NB4 (cell line): ENCODE results near the gene MICAL3.

ENCODE experiments used
- DNase-seq: peaks from one replicate; pipeline ENCODE4 v3.0.0; 2010; ENCODE audit warnings: low read depth
- H3K4me3 ChIP-seq: one replicate; pipeline ENCODE4 v1.5.1; 2011; ENCODE audit warnings: mild to moderate bottlenecking, low read depth, low read length, moderate library complexity
- MYC ChIP-seq: IDR thresholded peaks from 2 replicates; pipeline ENCODE4 v1.6.1; 2011; ENCODE audit warnings: low read depth, low read length
- POLR2A ChIP-seq: IDR thresholded peaks from 2 replicates; pipeline ENCODE4 v1.6.1; 2011; ENCODE audit warnings: mild to moderate bottlenecking; ENCODE audit not compliant: insufficient read length; ENCODE audit errors: extremely low read depth
- TF ChIP-seq, protein P1 (sequence below): IDR thresholded peaks from one replicate; pipeline ENCODE4 v1.5.1; 2012; ENCODE audit warnings: low read depth, low read length
- TF ChIP-seq, protein P2 (sequence below): IDR thresholded peaks from 2 replicates; pipeline ENCODE4 v1.6.1; 2011; ENCODE audit warnings: low read depth, low read length

MICAL3 gene

DNA sequence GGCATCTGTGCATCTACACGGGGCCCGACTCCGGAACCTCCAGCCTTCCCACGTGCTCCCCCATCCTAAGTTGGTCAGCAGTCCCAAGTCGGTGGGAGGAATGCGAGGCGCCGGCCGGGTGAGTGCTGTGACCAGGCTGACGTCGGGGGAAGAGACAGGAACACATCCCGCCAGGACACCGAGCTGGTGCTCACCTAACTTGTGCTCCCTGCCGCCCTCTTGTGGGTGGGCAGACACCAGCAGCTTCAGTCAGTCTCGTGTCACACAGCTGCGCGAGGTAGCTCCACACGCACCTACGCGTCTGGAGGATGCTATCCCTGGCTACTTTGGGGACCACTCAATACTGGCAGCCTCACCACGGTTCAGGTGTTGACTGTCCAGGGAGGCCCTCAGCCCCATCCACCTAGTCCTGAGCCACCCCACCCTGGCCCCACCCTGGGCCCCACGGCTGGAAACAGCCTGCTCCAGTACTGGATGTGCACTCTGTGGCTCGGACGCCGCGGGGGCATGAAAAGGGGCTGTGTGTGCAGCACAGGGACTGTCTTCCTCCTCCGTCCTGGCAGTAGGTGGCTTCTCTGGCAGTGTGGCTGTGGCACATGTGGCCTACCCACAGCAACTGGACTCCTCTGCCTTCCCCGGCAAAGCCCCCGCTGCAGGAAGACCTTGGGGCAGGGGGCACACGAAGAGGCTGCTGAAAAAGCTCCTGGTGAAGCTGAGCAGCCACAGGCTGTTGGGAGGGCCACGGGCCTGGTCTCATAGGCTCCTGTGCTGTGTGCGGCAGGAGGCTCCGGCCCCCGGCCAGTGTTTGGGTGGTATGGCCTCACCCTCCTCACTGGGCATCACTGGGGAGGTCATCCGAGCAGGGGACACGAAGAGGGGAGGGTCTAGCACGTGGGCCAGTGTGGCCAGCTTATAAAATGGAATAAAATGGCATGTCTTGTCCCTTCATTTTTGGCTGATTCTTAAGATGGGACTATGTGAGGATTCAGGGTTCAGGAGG, 238.9 kb downstream of the MICAL3 start:
- peak; percentile 65 for DNase-seq
- no peak for TF ChIP-seq MYC
- no peak for TF ChIP-seq POLR2A
- TF ChIP-seq, protein P1, sequence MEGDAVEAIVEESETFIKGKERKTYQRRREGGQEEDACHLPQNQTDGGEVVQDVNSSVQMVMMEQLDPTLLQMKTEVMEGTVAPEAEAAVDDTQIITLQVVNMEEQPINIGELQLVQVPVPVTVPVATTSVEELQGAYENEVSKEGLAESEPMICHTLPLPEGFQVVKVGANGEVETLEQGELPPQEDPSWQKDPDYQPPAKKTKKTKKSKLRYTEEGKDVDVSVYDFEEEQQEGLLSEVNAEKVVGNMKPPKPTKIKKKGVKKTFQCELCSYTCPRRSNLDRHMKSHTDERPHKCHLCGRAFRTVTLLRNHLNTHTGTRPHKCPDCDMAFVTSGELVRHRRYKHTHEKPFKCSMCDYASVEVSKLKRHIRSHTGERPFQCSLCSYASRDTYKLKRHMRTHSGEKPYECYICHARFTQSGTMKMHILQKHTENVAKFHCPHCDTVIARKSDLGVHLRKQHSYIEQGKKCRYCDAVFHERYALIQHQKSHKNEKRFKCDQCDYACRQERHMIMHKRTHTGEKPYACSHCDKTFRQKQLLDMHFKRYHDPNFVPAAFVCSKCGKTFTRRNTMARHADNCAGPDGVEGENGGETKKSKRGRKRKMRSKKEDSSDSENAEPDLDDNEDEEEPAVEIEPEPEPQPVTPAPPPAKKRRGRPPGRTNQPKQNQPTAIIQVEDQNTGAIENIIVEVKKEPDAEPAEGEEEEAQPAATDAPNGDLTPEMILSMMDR, result peak; percentile 76
- TF ChIP-seq, protein P2, sequence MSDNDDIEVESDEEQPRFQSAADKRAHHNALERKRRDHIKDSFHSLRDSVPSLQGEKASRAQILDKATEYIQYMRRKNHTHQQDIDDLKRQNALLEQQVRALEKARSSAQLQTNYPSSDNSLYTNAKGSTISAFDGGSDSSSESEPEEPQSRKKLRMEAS, result no peak
- no peak overlapping the region for H3K4me3 ChIP-seq

DNA sequence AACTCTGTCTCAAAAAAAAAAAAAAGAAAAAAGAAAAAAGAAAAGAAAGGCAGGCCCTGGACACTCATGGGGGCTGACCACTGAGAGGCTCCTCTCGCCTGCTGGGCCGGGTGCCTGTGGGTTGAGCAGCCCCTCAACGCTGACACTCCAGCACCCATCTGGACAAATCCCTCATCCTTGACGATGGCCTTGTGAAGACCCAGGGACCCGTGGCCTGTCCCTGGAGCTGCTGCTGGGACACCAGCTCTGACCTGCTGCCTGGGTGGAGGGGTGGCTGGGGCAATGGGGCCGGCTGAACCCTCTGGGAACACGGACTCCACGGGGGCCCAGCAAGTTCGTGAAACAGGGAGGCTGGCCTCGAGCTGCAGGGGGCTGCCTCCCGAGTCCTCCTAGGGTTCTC, 239.6 kb downstream of the MICAL3 start:
- no peak overlapping the region for H3K4me3 ChIP-seq
- TF ChIP-seq MYC (no peak), POLR2A (no peak)
- TF ChIP-seq, protein P2, result no peak
- TF ChIP-seq, protein P1, result no peak
- no peak for DNase-seq

DNA sequence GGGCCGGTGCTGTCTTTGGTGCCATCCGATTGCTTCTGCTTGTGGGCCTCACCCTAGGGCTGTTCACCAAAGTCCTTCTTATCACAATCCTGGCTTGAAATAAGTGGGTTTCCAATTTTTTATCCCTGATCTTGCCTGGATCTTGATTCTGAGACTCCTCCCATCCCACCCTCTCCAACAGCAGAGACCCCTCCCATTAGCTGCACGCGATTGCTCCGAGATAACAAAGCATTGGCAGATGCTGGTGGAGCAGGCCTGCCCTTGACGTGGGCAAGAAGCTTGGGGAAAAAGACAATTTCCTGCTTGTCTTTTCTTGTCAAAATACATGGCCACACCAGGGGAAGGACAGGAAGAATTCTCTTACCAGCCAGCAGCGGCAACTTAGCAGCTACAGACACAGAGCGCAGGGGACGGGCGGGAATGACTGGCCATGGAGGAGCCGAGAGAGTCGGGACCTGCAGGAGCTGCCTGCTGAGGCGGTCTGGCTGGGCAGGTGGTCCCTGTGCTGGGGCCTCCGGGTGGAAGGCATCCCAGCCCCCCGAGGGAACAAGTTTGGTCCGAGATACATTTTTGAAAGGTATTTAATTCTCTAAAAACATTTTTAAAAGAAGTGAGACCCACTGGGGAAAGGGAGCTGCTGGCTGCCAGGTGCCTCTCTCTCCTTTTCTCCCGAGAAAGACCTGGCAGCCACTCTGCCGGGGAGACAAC, 240.4 kb downstream of the MICAL3 start:
- TF ChIP-seq, protein P1, result no peak
- TF ChIP-seq MYC (no peak), POLR2A (no peak)
- TF ChIP-seq, protein P2, result no peak
- no peak overlapping the region for H3K4me3 ChIP-seq

DNA sequence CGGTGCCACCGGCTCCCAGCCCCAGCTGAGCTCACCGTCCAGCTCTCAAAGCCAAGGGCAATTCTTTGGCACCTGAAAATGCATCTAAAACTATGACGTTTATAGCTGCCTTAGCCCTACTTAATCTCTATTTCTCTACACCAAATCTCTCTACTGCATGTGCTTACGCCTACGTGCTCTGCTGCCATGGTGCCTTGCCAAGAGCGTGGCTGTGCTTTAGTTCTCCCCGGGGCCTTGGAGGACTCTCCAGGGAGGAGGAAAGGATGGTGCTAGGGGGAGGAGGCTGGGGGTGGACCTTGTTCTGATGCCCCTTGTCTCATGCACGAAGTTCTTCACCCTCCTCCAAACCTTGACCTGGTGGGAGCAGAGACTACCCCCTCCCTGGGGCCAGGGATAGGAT, 241.0 kb downstream of the MICAL3 start:
- DNase-seq, result no peak
- no peak overlapping the region for H3K4me3 ChIP-seq
- no peak for TF ChIP-seq POLR2A
- TF ChIP-seq, protein P1, result no peak
- TF ChIP-seq MYC, result no peak
- TF ChIP-seq, protein P2, result no peak

More for the DNA sequence above, 240.4 kb downstream of the MICAL3 start:
- DNase-seq, result no peak

DNA sequence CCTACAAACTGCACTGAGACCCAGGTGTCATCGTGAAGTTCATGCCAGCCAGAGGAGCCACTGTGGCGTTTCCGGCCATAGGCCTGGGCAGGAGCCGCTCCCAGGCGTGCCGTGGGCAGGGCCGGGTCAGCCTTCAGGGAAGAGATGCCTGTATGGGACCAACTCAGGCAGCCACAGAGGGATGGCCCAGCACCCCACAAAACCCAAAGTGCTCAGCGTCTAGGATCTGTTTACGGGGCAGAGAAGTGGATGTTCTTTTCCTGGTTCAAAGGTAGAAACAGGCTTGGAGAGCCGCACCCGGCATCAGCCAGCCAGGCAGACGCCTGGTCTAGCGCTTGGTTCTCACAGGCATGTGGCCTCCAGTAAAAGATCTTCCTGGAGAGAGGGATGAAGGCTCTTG, 241.7 kb downstream of the MICAL3 start:
- TF ChIP-seq, protein P2, result no peak
- TF ChIP-seq, protein P1, result no peak
- TF ChIP-seq MYC (no peak), POLR2A (no peak)

More for the DNA sequence above, 241.7 kb downstream of the MICAL3 start:
- DNase-seq, result no peak
- H3K4me3 ChIP-seq, result no peak overlapping the region
